GM19193 (cell line): ENCODE measurements around the gene RUSC1.

Experiments
- POLR2A ChIP-seq: IDR thresholded peaks from 4 replicates; pipeline ENCODE4 v1.6.1; 2011; ENCODE audit not compliant: insufficient read depth, insufficient read length; ENCODE audit errors: extremely low read depth

The RUSC1 gene

GRCh38 chr1:155307247-155307740 is 13.4 kb upstream of the RUSC1 start:
- TF ChIP-seq POLR2A = no peak

DNA sequence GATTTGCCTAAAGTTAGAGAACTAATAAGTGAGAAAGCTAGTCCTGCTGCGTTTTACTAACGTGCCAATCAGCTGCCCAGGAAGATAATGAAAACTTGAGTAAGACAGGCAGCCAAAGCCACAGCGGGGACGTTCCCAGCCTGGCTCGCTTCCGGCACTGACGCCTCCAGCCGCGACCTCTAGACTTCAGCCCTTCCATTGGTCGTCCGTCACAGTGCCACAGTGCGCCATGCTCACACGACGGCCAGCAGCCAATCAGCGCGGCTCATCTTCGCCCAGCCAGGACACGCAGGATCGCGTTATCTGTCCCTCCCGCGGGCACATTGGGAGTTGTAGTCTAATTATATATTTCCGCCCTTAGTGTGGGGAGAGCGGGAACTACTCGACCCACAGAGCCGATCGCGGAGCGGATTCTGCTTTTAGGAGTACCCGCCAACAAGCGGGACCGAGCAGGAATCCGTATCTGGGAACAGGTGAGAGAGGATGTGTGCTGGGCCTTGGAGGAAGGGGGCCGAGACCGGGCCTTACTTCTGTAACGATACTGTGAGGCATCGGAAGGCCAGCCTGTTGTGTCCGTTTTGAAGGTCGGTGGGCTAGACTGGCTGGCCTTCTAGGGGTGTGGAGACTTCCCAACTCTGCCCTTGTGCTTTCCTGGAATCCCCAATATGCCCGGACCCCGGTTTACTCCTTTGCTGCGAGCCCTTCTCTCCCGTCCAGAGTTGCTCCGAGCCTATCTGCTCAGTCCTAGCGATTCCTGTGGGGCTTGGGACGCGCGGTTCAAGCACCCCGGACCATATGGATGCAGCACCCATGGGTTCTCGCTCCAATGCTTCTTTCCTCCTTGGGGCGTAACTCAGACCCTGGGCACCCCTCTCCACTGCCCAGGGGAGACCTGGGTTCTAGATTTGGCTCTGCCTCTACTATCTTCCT is 11.9 kb upstream of the RUSC1 start, which contains the start of gene FDPS:
Gene FDPS (plus strand): TSS at position 374 of the 930 bp plus-strand sequence. CDS start 924 bp downstream, outside the sequence.
- peak; percentile 75 for TF ChIP-seq POLR2A

GRCh38 chr1:155309423-155310021 is 11.2 kb upstream of the RUSC1 start:
- TF ChIP-seq POLR2A = peak; percentile 29

DNA sequence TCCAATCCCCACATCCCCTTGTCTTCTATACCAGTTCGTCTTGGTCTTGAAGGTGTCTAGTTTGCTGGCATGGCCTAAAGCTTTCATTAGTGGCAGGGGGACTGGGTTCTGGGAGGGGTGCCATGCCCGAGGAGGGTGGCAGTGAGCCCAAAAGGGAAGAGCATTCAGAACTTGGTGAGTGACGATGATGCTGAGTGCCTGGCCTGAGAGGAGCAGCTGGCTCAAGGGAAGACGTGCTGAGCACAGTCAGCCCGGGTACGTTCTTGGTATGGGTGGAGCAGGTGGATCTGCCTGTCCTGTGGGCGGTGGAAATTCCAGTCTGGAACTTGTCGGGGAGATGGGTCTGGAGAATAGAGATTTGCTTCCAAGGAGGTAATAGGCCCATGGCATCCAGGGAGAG is 7.4 kb upstream of the RUSC1 start:
- TF ChIP-seq POLR2A = no peak

DNA sequence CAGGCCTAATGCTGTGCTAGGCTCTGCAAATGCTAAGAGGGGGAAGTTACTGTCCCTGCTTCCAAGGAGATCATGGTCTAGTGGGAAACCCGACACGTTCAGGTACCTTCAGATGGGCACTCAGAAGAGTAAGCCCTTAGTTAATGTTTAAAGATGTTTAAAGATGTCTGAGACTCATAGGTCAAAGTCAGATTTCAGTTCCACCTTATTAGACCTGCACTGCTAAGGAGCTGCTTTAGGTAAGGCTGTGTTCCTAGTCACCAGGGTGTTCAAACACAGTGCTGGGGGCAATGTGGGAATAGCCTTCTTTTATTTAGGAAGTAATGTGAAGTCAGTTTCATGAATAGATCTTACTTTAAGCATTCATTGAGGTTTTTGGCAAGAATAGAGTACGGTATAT is 3.8 kb upstream of the RUSC1 start:
- TF ChIP-seq POLR2A = no peak

DNA sequence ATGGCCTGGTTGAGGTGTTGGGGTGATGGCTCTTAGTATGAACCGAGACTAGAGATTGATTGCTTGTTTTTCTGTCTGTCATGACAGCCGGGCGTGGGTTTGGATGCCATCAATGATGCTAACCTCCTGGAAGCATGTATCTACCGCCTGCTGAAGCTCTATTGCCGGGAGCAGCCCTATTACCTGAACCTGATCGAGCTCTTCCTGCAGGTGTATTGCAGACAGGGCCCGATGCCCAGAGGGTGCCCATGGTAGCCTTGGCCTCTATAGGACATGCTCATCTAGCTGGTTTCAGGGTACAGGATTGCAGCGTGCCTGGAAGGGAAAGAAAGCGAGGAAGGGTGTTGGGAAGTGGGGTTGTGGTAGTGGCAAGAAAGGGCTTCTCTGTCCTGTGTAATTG is 2.6 kb upstream of the RUSC1 start:
- TF ChIP-seq POLR2A = peak; percentile 8

GRCh38 chr1:155319536-155319935 is 1.2 kb upstream of the RUSC1 start:
- peak; percentile 35 for TF ChIP-seq POLR2A

GRCh38 chr1:155320252-155320651 is 442 bp upstream of the RUSC1 start:
- TF ChIP-seq POLR2A = no peak

- no peak for TF ChIP-seq POLR2A
Measured at GRCh38 chr1:155321639-155322503, 1.2 kb downstream of the RUSC1 start.

GRCh38 chr1:155322571-155322952 is 1.9 kb downstream of the RUSC1 start:
- no peak for TF ChIP-seq POLR2A

GRCh38 chr1:155322953-155323728 is 2.4 kb downstream of the RUSC1 start:
- peak; percentile 11 for TF ChIP-seq POLR2A

GRCh38 chr1:155323729-155324036 is 3.0 kb downstream of the RUSC1 start:
- TF ChIP-seq POLR2A = peak; percentile 11

GRCh38 chr1:155324037-155324716 is 3.5 kb downstream of the RUSC1 start:
- TF ChIP-seq POLR2A = peak; percentile 58
